Sigmoid colon (tissue), 7 donors: ENCODE data around the gene NLGN1. TPM values are rescaled to one million over a fixed set of nuclear protein-coding genes. Genes with fewer than 3 reads are reported as not detected.

Experiments used
- DNase-seq: peaks from one replicate; pipeline ENCODE4 v3.0.0-alpha.2; 2019
- H3K27ac ChIP-seq, 4 donors: fragments of 200-600 bp; sonication (generic); one replicate each; pipeline ENCODE4 v1.5.1; 2016 to 2019; ENCODE audit warnings: mild to moderate bottlenecking in 1 of 4
- H3K27me3 ChIP-seq, 3 donors: fragments of 200-600 bp; sonication (generic); one replicate each; pipeline ENCODE4 v1.5.1; 2019; ENCODE audit warnings: mild to moderate bottlenecking in 1 of 3
- H3K36me3 ChIP-seq, 4 donors: fragments of 200-600 bp; sonication (generic); one replicate each; pipeline ENCODE4 v1.5.1; 2016 to 2019
- H3K4me1 ChIP-seq, 4 donors: fragments of 200-600 bp; sonication (generic); one replicate each; pipeline ENCODE4 v1.5.1; 2017 to 2019
- H3K4me3 ChIP-seq, 4 donors: fragments of 200-600 bp; sonication (generic); one replicate each; pipeline ENCODE4 v1.5.1; 2017 to 2019; ENCODE audit warnings: mild to moderate bottlenecking in 2 of 4, moderate library complexity in 1 of 4
- H3K9me3 ChIP-seq, 4 donors: fragments of 200-600 bp in 3 of 4; sonication (generic) in 3 of 4; one replicate each; pipeline versions ENCODE4 v1.5.1 to v1.6.1; 2013 to 2019
- EP300 ChIP-seq, 4 donors: sonication (generic); formaldehyde crosslinking; IDR thresholded peaks; one replicate each; pipeline ENCODE4 v1.6.1; 2017; ENCODE audit warnings: antibody characterized with exemption in 4 of 4
- POLR2A ChIP-seq, 2 donors: fragments of 450-650 bp; IDR thresholded peaks; one replicate each; pipeline ENCODE4 v1.6.1; 2016; ENCODE audit warnings: antibody characterized with exemption in 2 of 2, mild to moderate bottlenecking in 2 of 2, moderate library complexity in 2 of 2
- POLR2AphosphoS5 ChIP-seq, 4 donors: sonication (generic); formaldehyde crosslinking; IDR thresholded peaks; one replicate each; pipeline ENCODE4 v1.6.1; 2017; ENCODE audit warnings: antibody characterized with exemption in 4 of 4
- WGBS, 2 donors: extraction: QIAGEN DNeasy Blood & Tissue Kit; methylation state at CpG; one replicate each; pipeline ENCODE4 v1.1.7; 2013; 5-methylcytosine and 5-hydroxymethylcytosine counted together
- intact Hi-C: fragments of 100-400 bp; cut with DNase I; formaldehyde crosslinking; loops from one replicate; pipeline ENCODE4 v1.15.1; 2023
- polyA plus RNA-seq, 3 donors: library from polyadenylated mRNA; stranded (reverse); fragments of 200-250 nt; gene quantifications; one replicate each; pipeline ENCODE4 v1.2.3, GENCODE V29; 2013
- total RNA-seq, 4 donors: library from RNA; depleted of rRNA; stranded (reverse); fragments of >200 nt; gene quantifications; one replicate each; pipeline ENCODE4 v1.1.0, GENCODE V29; 2016
- TF ChIP-seq, protein P1 (sequence below), 4 experiments: fragments of 450-650 bp in 3 of 4; fragments of 200-600 bp in 1 of 4; IDR thresholded peaks; one replicate each; pipeline ENCODE4 v1.5.1; 2016 to 2019; ENCODE audit warnings: antibody characterized with exemption in 4 of 4, mild to moderate bottlenecking in 3 of 4, moderate library complexity in 2 of 4
- donor health status: healthy with polysubstance abuse.
- donor health status: Bipolar disorder and iron deficiency.
- donor health status: healthy.

The NLGN1 gene
- total and polyA plus RNA-seq, 7 donors, result under 0.01 to 33.5 (median 28.3) TPM; not detected in 1

GRCh38 chr3:174303907-174304560, 906.5 kb downstream of the NLGN1 start:
- no peak for DNase-seq

DNA sequence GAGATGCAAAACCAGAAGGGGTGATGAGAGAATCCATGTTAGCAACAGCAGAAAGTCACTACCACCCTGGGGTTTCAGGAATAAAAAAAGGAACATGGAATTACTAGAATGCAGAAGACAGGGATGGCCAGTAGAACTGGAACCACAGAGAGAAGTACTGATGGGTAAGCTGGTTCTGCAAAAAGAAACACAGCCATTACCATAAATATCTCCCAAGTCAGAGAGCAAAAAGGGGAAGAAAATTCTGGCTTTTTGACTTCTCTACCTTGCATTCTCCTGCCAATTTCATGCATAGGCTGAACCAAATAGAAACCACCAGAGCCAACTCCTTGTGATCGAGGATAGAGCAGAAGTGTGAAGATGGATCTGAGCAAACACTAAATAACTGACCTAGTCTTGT, 911.2 kb downstream of the NLGN1 start:
- Histone ChIP-seq H3K4me1 (no peaks in the 10 kb centered on the region), H3K36me3 (no peaks in the 10 kb centered on the region), H3K9me3 (no peaks in the 10 kb centered on the region), H3K27me3 (no peaks in the 10 kb centered on the region), H3K27ac (no peak overlapping the region), H3K4me3 (no peak overlapping the region)
- intact Hi-C loops, result no loop called here
- no peak for DNase-seq
- no peak for TF ChIP-seq EP300 (IDR thresholded peaks at IDR 0.05)
- TF ChIP-seq, protein P1, sequence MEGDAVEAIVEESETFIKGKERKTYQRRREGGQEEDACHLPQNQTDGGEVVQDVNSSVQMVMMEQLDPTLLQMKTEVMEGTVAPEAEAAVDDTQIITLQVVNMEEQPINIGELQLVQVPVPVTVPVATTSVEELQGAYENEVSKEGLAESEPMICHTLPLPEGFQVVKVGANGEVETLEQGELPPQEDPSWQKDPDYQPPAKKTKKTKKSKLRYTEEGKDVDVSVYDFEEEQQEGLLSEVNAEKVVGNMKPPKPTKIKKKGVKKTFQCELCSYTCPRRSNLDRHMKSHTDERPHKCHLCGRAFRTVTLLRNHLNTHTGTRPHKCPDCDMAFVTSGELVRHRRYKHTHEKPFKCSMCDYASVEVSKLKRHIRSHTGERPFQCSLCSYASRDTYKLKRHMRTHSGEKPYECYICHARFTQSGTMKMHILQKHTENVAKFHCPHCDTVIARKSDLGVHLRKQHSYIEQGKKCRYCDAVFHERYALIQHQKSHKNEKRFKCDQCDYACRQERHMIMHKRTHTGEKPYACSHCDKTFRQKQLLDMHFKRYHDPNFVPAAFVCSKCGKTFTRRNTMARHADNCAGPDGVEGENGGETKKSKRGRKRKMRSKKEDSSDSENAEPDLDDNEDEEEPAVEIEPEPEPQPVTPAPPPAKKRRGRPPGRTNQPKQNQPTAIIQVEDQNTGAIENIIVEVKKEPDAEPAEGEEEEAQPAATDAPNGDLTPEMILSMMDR (IDR thresholded peaks at IDR 0.05), result no peak
- no peak for TF ChIP-seq POLR2A (IDR thresholded peaks at IDR 0.05)
- no peak for TF ChIP-seq POLR2AphosphoS5 (IDR thresholded peaks at IDR 0.05)
- WGBS, 2 donors, result 88 to 91% methylated on average over 1 of the region's 1 CpG

More at GRCh38 chr3:174303907-174304560, 906.5 kb downstream of the NLGN1 start:
- Histone ChIP-seq H3K9me3 (no peaks in the 10 kb centered on the region), H3K4me1 (no peaks in the 10 kb centered on the region), H3K4me3 (no peak overlapping the region), H3K36me3 (no peaks in the 10 kb centered on the region), H3K27me3 (no peaks in the 10 kb centered on the region), H3K27ac (no peak overlapping the region)
- intact Hi-C loops, result no loop called here
- TF ChIP-seq EP300 (IDR thresholded peaks at IDR 0.05) (no peak), POLR2A (IDR thresholded peaks at IDR 0.05) (no peak)
- TF ChIP-seq, protein P1 (IDR thresholded peaks at IDR 0.05), result no peak
- 5 to 44% methylated on average over 2 of the region's 2 CpGs for WGBS, 2 donors

DNA sequence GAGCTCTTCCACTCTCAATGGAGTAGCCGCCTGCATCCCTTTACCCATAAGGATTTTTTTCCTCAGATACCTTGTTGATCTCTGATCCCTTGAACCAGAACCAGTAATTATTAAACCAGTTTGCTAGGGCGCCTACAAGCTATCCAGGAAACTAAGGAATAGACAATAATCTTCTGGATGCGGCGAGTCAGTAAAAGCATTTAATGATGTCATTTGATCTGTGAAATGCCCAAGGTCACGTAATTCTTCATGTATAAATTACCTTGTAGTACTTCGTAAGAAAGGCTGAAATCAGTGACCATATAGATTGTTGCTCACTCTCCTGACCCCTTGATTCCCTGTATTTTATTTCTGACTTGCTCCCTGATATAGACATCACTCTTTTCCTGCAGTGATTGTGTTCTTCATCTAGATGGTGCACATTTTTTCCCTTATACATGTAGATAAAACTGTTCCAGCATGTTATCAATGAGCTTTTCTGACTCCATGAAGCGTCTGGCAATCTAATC, 913.0 kb downstream of the NLGN1 start:
- Histone ChIP-seq H3K4me3 (no peak overlapping the region), H3K9me3 (no peaks in the 10 kb centered on the region), H3K27me3 (no peaks in the 10 kb centered on the region), H3K27ac (no peak overlapping the region), H3K4me1 (no peaks in the 10 kb centered on the region), H3K36me3 (no peaks in the 10 kb centered on the region)
- no peak for DNase-seq
- no peak for TF ChIP-seq POLR2A (IDR thresholded peaks at IDR 0.05)
- no peak for TF ChIP-seq EP300 (IDR thresholded peaks at IDR 0.05)
- TF ChIP-seq, protein P1 (IDR thresholded peaks at IDR 0.05), result no peak
- TF ChIP-seq POLR2AphosphoS5 (IDR thresholded peaks at IDR 0.05), result no peak
- intact Hi-C loops, result no loop called here
- WGBS, 2 donors, result 77 to 83% methylated on average over 7 of the region's 7 CpGs

- no peaks in the 10 kb centered on the region for H3K27me3 ChIP-seq
- H3K36me3 ChIP-seq, result no peaks in the 10 kb centered on the region
- TF ChIP-seq POLR2AphosphoS5 (IDR thresholded peaks at IDR 0.05), result no peak
- TF ChIP-seq EP300 (IDR thresholded peaks at IDR 0.05), result no peak
- no peak for TF ChIP-seq POLR2A (IDR thresholded peaks at IDR 0.05)
- TF ChIP-seq, protein P1 (IDR thresholded peaks at IDR 0.05), result no peak
- H3K4me1 ChIP-seq, result no peaks in the 10 kb centered on the region
- intact Hi-C loops, result no loop called here
- H3K4me3 ChIP-seq, result no peak overlapping the region
- no peak overlapping the region for H3K27ac ChIP-seq
- DNase-seq, result no peak
- 95 to 96% methylated on average over 2 of the region's 2 CpGs for WGBS, 2 donors
- no peaks in the 10 kb centered on the region for H3K9me3 ChIP-seq
Measured at GRCh38 chr3:174315225-174315624, 917.7 kb downstream of the NLGN1 start.
